Measurements from ENCODE around the gene ADAM19.

The ADAM19 gene

GRCh38 chr5:157521704-157522029 is 53.9 kb downstream of the ADAM19 start:
- no peak for TF ChIP-seq CTCF (IDR thresholded peaks at IDR 0.05)

- no peak for TF ChIP-seq CTCF (IDR thresholded peaks at IDR 0.05)
Measured at GRCh38 chr5:157520911-157521703, 54.5 kb downstream of the ADAM19 start.

GRCh38 chr5:157519579-157520253 is 55.9 kb downstream of the ADAM19 start:
- TF ChIP-seq CTCF (IDR thresholded peaks at IDR 0.05) = no peak

- no peak for TF ChIP-seq CTCF (IDR thresholded peaks at IDR 0.05)
Measured at GRCh38 chr5:157518963-157519362, 56.6 kb downstream of the ADAM19 start.

GRCh38 chr5:157516626-157517325 is 58.8 kb downstream of the ADAM19 start:
- no peak for TF ChIP-seq CTCF (IDR thresholded peaks at IDR 0.05)

- TF ChIP-seq CTCF (IDR thresholded peaks at IDR 0.05) = no peak
Measured at GRCh38 chr5:157516006-157516405, 59.6 kb downstream of the ADAM19 start.

GRCh38 chr5:157514974-157515373 is 60.6 kb downstream of the ADAM19 start:
- TF ChIP-seq CTCF (IDR thresholded peaks at IDR 0.05) = no peak

Measured in LNCAP (cell line).